Lower leg skin (tissue), 4 donors: ENCODE data around the gene CLDN6. TPM values are rescaled to one million over a fixed set of nuclear protein-coding genes. Genes with fewer than 3 reads are reported as not detected.

ENCODE experiments used
- DNase-seq, 2 donors: peaks; one replicate each; pipeline ENCODE4 v3.0.0-alpha.2; 2019; ENCODE audit warnings: low spot score in 2 of 2
- H3K4me3 ChIP-seq: fragments of 200-600 bp; sonication (generic); 2 replicates; pipeline ENCODE4 v1.5.1; 2017; ENCODE audit warnings: mild to moderate bottlenecking, low read depth; ENCODE audit not compliant: poor library complexity, severe bottlenecking
- POLR2A ChIP-seq, 2 donors: fragments of 450-650 bp; IDR thresholded peaks; one replicate each; pipeline ENCODE4 v1.6.1; 2016 to 2017; ENCODE audit warnings: antibody characterized with exemption in 2 of 2, mild to moderate bottlenecking in 1 of 2, moderate library complexity in 1 of 2
- WGBS, 2 donors: methylation state at CpG; one replicate each; pipeline ENCODE4 v1.1.5; 2018; 5-methylcytosine and 5-hydroxymethylcytosine counted together
- intact Hi-C: fragments of 100-400 bp; cut with DNase I; formaldehyde crosslinking; loops from one replicate; pipeline ENCODE4 v1.15.0; 2023; ENCODE audit warnings: low total_unique reads
- total RNA-seq, 4 donors: library from RNA; depleted of rRNA; stranded (reverse); fragments of >200 nt; gene quantifications; one replicate each; pipeline ENCODE4 v1.1.0, GENCODE V29; 2016
- TF ChIP-seq, protein P1 (sequence below), 3 donors: fragments of 450-650 bp; IDR thresholded peaks; one replicate each; pipeline ENCODE4 v1.5.1; 2016; ENCODE audit warnings: antibody characterized with exemption in 3 of 3, mild to moderate bottlenecking in 3 of 3, moderate library complexity in 2 of 3

Gene CLDN6
- total RNA-seq, 4 donors from 2014 or later: not detected

DNA sequence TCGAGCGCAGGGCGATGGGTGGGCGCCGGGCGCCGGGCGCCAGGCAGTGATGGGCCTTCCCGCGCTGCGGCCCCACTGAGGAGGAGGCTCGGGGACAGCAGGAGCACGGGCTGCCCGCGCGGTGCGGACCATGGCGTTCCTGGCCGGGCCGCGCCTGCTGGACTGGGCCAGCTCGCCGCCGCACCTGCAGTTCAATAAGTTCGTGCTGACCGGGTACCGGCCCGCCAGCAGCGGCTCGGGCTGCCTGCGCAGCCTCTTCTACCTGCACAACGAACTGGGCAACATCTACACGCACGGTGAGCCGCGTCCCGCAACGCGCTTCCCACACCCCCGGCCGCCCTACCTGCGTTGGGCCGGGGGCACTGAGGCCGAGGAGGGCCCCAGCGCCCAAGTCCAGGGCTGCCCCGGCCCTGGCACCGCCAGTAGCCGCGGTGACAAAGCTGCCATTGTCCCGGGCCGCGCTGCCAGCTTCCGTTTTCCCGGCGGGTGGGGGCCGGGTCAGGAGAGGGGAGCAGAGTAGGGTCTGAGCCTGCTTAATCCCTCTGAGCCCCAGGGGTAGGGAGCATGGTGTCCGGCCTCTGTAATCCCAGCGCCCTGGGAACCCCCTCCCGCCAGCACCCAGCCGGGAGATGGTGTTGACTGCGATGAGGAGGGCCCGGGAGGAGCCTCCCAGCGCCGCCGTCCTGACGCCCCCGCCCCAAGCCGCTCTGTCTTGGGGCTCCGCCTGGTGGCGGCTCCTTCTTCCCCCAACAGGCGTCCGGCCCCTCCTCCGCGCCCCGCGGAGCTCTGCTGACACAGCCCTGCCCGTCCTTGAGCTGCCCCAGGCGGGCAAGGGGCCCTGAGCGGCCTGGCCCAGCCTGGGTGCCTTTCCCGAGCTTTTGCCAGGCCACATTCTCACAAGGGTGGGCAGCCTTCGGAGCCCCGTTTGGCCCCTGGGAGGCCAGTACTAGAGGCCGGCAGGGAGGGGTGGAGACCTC, 48.1 kb downstream of the CLDN6 start:
- peak overlapping the region; percentile 51 for H3K4me3 ChIP-seq
- no peak for DNase-seq
- TF ChIP-seq, protein P1, sequence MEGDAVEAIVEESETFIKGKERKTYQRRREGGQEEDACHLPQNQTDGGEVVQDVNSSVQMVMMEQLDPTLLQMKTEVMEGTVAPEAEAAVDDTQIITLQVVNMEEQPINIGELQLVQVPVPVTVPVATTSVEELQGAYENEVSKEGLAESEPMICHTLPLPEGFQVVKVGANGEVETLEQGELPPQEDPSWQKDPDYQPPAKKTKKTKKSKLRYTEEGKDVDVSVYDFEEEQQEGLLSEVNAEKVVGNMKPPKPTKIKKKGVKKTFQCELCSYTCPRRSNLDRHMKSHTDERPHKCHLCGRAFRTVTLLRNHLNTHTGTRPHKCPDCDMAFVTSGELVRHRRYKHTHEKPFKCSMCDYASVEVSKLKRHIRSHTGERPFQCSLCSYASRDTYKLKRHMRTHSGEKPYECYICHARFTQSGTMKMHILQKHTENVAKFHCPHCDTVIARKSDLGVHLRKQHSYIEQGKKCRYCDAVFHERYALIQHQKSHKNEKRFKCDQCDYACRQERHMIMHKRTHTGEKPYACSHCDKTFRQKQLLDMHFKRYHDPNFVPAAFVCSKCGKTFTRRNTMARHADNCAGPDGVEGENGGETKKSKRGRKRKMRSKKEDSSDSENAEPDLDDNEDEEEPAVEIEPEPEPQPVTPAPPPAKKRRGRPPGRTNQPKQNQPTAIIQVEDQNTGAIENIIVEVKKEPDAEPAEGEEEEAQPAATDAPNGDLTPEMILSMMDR (IDR thresholded peaks at IDR 0.05): no peak
- no peak for TF ChIP-seq POLR2A (IDR thresholded peaks at IDR 0.05)
- intact Hi-C loops: no loop called here
- WGBS, 2 donors: 0 to 6% methylated on average over 14 to 46 of the region's 83 CpGs

DNA sequence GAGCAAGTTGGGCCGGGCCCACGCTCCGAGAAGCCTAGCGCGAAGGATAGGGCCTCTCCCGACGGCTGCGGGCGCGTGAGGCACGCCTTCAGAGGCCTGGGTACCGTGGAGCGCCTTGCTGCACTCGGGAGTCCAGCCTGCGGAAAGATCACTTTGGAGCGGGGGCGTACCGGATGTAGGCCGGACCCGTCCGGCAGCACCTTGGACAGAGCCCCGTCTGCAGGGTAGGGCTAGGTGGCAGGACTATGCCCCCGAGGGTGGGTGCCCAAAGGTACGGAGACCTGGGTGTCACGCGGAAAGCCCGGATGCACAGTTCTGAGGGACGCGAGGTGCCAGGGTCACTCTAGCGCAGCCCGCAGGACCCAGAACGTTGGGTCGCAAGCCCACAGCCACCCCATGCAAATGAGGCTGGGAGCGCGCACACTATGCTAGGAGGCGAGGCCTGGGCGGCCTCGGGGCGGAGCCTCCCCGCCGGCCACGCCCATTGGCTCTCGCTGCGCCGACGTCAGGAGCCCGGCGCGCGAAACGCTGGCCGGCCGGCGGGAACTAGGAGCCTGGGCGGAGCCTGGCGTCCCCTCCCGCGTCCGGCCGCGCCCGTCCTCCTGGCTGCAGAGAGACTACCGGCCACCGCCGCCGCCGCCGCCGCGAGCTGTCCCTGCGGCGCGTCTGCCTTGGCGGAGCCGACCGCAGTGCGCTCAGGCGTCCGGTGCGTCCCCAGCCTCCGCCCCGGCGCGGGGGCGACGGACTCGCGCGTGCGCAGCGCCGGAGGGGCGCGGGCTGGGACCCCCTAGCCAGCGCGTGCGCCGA, 49.0 kb downstream of the CLDN6 start, which contains the start of gene PAQR4:
Gene PAQR4, plus strand, starts transcription at position 611 of the 807 bp plus-strand sequence. CDS start 327 bp downstream, outside the sequence.
- TF ChIP-seq POLR2A (IDR thresholded peaks at IDR 0.05): no peak
- TF ChIP-seq, protein P1 (IDR thresholded peaks at IDR 0.05): no peak
- intact Hi-C loops: no loop called here
- H3K4me3 ChIP-seq: peak within 1 kb of the TSS; percentile 51
- peak; percentile 73 to 96 for DNase-seq
- 1 to 4% methylated on average over 19 to 28 of the region's 98 CpGs for WGBS, 2 donors

DNA sequence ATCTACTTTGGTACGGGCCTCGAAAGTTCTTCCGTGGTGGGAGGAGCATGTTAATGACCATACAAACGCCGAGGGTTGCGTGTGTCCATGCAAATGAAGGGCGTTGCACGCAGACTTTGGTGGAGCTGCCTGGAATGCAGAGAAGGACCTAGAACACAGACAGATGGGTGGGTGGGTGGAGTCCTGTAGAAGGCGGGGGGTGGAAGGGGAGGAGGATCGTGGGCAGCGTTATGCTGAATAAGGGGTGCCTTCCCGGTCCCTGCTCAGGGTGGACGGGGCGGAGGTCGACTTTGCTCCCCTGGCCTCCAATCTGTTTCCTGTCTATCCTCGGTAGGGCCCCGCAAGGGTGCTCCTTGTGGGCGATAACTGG, 49.6 kb downstream of the CLDN6 start:
- 6 to 8% methylated on average over 15 to 18 of the region's 18 CpGs for WGBS, 2 donors
- no peak for DNase-seq
- no peak for TF ChIP-seq POLR2A (IDR thresholded peaks at IDR 0.05)
- TF ChIP-seq, protein P1 (IDR thresholded peaks at IDR 0.05): no peak
- intact Hi-C loops: no loop called here
- H3K4me3 ChIP-seq: no peak overlapping the region

DNA sequence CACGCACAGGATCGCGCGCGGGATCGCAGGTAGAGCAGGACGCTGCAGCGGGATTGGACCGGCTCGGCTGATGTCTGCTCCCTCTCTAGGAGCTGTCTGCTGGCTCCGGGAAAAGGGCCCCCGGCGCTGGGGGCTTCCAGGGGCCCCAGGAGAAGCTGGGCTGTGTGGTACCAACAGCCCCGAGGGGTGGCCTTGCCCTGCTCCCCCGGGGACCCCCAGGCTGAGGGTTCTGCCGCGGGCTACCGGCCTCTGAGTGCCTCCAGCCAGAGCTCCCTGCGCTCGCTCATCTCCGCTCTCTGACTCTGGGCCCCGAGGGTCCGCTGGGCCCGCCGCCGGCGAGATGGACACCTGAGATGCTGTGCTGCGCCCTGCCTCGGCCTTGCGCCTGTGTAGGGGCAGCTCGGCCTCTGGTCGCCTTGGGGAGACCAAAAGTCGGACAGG, 50.2 kb downstream of the CLDN6 start:
- intact Hi-C loops: no loop called here
- no peak overlapping the region for H3K4me3 ChIP-seq
- 60 to 63% methylated on average over 18 to 28 of the region's 33 CpGs for WGBS, 2 donors
- no peak for TF ChIP-seq POLR2A (IDR thresholded peaks at IDR 0.05)
- TF ChIP-seq, protein P1 (IDR thresholded peaks at IDR 0.05): no peak
- no peak for DNase-seq

DNA sequence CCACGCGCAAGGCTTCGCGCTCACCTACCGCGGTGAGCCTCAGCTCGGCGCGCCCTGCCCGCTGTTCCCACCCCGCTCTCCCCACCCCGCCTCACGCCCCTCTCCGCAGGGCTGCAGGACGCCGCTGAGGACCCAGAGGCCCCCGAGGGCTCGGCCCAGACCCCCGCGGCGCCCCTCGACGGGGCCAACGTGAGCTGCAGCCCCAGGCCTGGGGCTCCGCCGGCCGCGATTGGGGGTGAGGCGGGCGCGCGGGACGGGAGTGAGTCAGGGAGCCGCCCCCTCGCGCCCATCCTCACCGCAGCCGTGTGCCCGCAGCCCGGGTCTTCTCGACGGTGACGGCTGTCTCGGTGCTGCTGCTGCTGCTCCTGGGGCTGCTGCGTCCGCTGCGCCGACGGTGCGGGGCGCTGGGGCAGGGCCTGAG, 50.8 kb downstream of the CLDN6 start:
- TF ChIP-seq, protein P1 (IDR thresholded peaks at IDR 0.05): no peak
- TF ChIP-seq POLR2A (IDR thresholded peaks at IDR 0.05): no peak
- no peak for DNase-seq
- 25 to 51% methylated on average over 25 of the region's 51 CpGs for WGBS, 2 donors
- intact Hi-C loops: no loop called here
- H3K4me3 ChIP-seq: no peak overlapping the region
